ENCODE data around the gene SLIT1. TPM values are rescaled to one million over a fixed set of nuclear protein-coding genes. Genes with fewer than 3 reads are reported as not detected.

SLIT1 gene
- total and polyA plus RNA-seq, 2 of the 8 experiments (the other 6 are each of a cell fraction or from before 2014, with no cell fraction given) = 0.70 to 0.88 TPM

- no peak overlapping the region for H3K18ac ChIP-seq (ENCODE audit: extremely low read depth, low read length)
- no peak overlapping the region for H4K91ac ChIP-seq (replicated peaks; ENCODE audit: insufficient read length, low read length)
- no peaks in the 10 kb centered on the region for H3K79me1 ChIP-seq (ENCODE audit: low read depth, low read length)
- 89% methylated on average over 11 of the region's 11 CpGs; no CpG with 5 or more reads in 1 of the 2 experiments for WGBS, 2 experiments (ENCODE audit: extremely low coverage in 1 of 2, insufficient coverage in 1 of 2, insufficient read length in 1 of 2, insufficient replicate concordance in 2 of 2, low coverage in 1 of 2, low lambda C conversion rate in 2 of 2, missing lambda C conversion rate in 1 of 2)
- H3K4ac ChIP-seq (replicated peaks; ENCODE audit: insufficient read length, low read depth, low read length) = no peak overlapping the region
- H3K14ac ChIP-seq (ENCODE audit: insufficient read length) = no peak overlapping the region
- no peak overlapping the region for H2AK5ac ChIP-seq (ENCODE audit: low read depth, low read length)
- no peak overlapping the region for H4K5ac ChIP-seq (ENCODE audit: insufficient read length, low read depth, low read length)
- no peaks in the 10 kb centered on the region for H3K9me3 ChIP-seq (ENCODE audit: insufficient read depth in 2 of 2, low read depth in 1 of 2, low read length in 1 of 2)
- no peaks in the 10 kb centered on the region for H4K20me1 ChIP-seq (replicated peaks in 1 of 2; ENCODE audit: control insufficient read depth in 1 of 2, insufficient read depth in 2 of 2, low read length in 2 of 2)
- no peak overlapping the region for H3K56ac ChIP-seq (replicated peaks; ENCODE audit: insufficient read length, low read depth, low read length)
- H3K9ac ChIP-seq (replicated peaks in 1 of 4; ENCODE audit: extremely low read depth in 1 of 4, low read depth in 3 of 4, low read length in 3 of 4) = no peak overlapping the region
- no peak overlapping the region for H2BK12ac ChIP-seq (ENCODE audit: low read depth, low read length)
- no peaks in the 10 kb centered on the region for H3K27me3 ChIP-seq (replicated peaks in 1 of 4; ENCODE audit: control insufficient read depth in 3 of 4, extremely low read depth in 1 of 4, insufficient read depth in 3 of 4, low read length in 3 of 4)
- no peak overlapping the region for H3K4me2 ChIP-seq (ENCODE audit: insufficient read depth in 1 of 2, low read depth in 2 of 2, low read length in 2 of 2)
- no peak for FAIRE-seq
- no peaks in the 10 kb centered on the region; the same call in 1 of the 2 replicates for H3K23me2 ChIP-seq (ENCODE audit: low read depth, low read length)
- no peaks in the 10 kb centered on the region for H3K36me3 ChIP-seq (ENCODE audit: control insufficient read depth in 2 of 4, insufficient read depth in 4 of 4, low read length in 3 of 4)
- no peak overlapping the region for H2BK20ac ChIP-seq (ENCODE audit: low read length)
- H2BK15ac ChIP-seq (ENCODE audit: low read length) = no peak overlapping the region
- H3K4me3 ChIP-seq (ENCODE audit: extremely low read depth in 1 of 4, insufficient read depth in 2 of 4, low read depth in 3 of 4, low read length in 4 of 4) = no peak overlapping the region
- no peak for DNase-seq (ENCODE audit: low read depth in 1 of 2, low spot score in 2 of 2)
- H3K4me1 ChIP-seq (replicated peaks in 1 of 4; ENCODE audit: control insufficient read depth in 3 of 4, insufficient read depth in 4 of 4, low read length in 3 of 4) = peaks cover 4 to 13% (median 7%) of the 10 kb centered on the region in 4 experiments; a peak in 6 of 7 replicates
- no peak overlapping the region for H2BK120ac ChIP-seq (replicated peaks; ENCODE audit: low read depth, low read length)
- no peak overlapping the region for H3K23ac ChIP-seq (ENCODE audit: insufficient read length)
- H2BK5ac ChIP-seq (ENCODE audit: low read depth, low read length) = no peak overlapping the region
- H2AFZ ChIP-seq (ENCODE audit: low read length) = no peak overlapping the region
- CTCF ChIA-PET (ENCODE audit: partially characterized antibody) = interaction anchor here (0.6 to 9.9 kb wide), 5 partner anchors 11 to 562 kb away, joined by 3 to 105 read pairs (median 5); no protein-coding TSS in a partner anchor
- H4K8ac ChIP-seq (ENCODE audit: extremely low read depth, insufficient read depth, low read length) = no peak overlapping the region
- POLR2A ChIA-PET (ENCODE audit: partially characterized antibody) = no interaction called here
- no peak overlapping the region for H3K27ac ChIP-seq (ENCODE audit: low read depth, low read length)
- H3K79me2 ChIP-seq (ENCODE audit: control insufficient read depth in 1 of 2, insufficient read depth in 2 of 2, low read length in 2 of 2) = no peaks in the 10 kb centered on the region
- TF ChIP-seq CEBPB (IDR thresholded peaks at IDR 0.05; ENCODE audit: low read depth, low read length) (no peak), TAF7 (optimal IDR thresholded peaks at IDR 0.05; ENCODE audit: borderline replicate concordance, low read depth, low read length) (no peak), PHF8 (conservative IDR thresholded peaks at IDR 0.05; ENCODE audit: low read depth, low read length) (no peak), SUZ12 (IDR thresholded peaks at IDR 0.05; ENCODE audit: low read length) (no peak), TEAD4 (IDR thresholded peaks at IDR 0.05; ENCODE audit: low read depth, low read length) (no peak), SIRT6 (IDR thresholded peaks at IDR 0.05; ENCODE audit: low read length) (no peak), SAP30 (IDR thresholded peaks at IDR 0.05; ENCODE audit: insufficient read depth, insufficient replicate concordance, low read length) (no peak), KDM5A (IDR thresholded peaks at IDR 0.05; ENCODE audit: low read length) (no peak), EGR1 (IDR thresholded peaks at IDR 0.05; ENCODE audit: borderline replicate concordance, low read depth, low read length) (no peak), CHD2 (IDR thresholded peaks at IDR 0.05; ENCODE audit: low read length) (no peak), MAFK (IDR thresholded peaks at IDR 0.05; ENCODE audit: low read depth, low read length) (no peak), NRF1 (IDR thresholded peaks at IDR 0.05; ENCODE audit: low read depth, low read length) (no peak), KDM4A (IDR thresholded peaks at IDR 0.05; ENCODE audit: low read depth, low read length, severe bottlenecking) (no peak), TAF1 (IDR thresholded peaks at IDR 0.05; ENCODE audit: low read depth, low read length) (no peak), CHD1 (IDR thresholded peaks at IDR 0.05; ENCODE audit: low read depth, low read length) (no peak), RFX5 (IDR thresholded peaks at IDR 0.05; ENCODE audit: borderline replicate concordance, low read depth, low read length) (no peak)
Measured at GRCh38 chr10:97031459-97031858, 154.3 kb downstream of the SLIT1 start.

Measured in H1 (cell line).